NCI-H2029 treated with DMSO at 0.1 percent for 48 hours (cell line): ENCODE results near the gene NPAS2.

Source experiments
- DNase-seq: peaks from one replicate; lab custom pipeline; 2025; lab: John Stamatoyannopoulos, UW

Gene NPAS2

GRCh38 chr2:100991404-100991773 lies 171.4 kb downstream of the NPAS2 start:
- DNase-seq = no peak

GRCh38 chr2:100992262-100992661 lies 172.3 kb downstream of the NPAS2 start:
- DNase-seq = no peak

GRCh38 chr2:100993294-100993693 lies 173.4 kb downstream of the NPAS2 start:
- no peak for DNase-seq

- DNase-seq = no peak
These were observed 175.6 kb downstream of the NPAS2 start for GRCh38 chr2:100995309-100996075.

GRCh38 chr2:100997509-100998234 lies 177.7 kb downstream of the NPAS2 start:
- DNase-seq = no peak

GRCh38 chr2:100998235-100998573 lies 178.3 kb downstream of the NPAS2 start:
- DNase-seq = no peak

GRCh38 chr2:100999995-101000394 lies 180.1 kb downstream of the NPAS2 start:
- DNase-seq = no peak

GRCh38 chr2:101001691-101002561 lies 182.0 kb downstream of the NPAS2 start, which contains the start of gene RPL31:
TSS of gene RPL31 (plus strand) at chr2:101002289. CDS start at chr2:101002702, 413 bp downstream.
- peak; percentile 89 for DNase-seq

GRCh38 chr2:101002562-101003277 lies 182.8 kb downstream of the NPAS2 start:
- DNase-seq = no peak

GRCh38 chr2:101003278-101003775 lies 183.4 kb downstream of the NPAS2 start:
- no peak for DNase-seq

- no peak for DNase-seq
These were observed 184.8 kb downstream of the NPAS2 start for GRCh38 chr2:101004620-101005325.

GRCh38 chr2:101006065-101006715 lies 186.3 kb downstream of the NPAS2 start:
- no peak for DNase-seq

- no peak for DNase-seq
These were observed 187.7 kb downstream of the NPAS2 start for GRCh38 chr2:101007415-101008345.

- DNase-seq = no peak
These were observed 191.2 kb downstream of the NPAS2 start for GRCh38 chr2:101011152-101011551.

- DNase-seq = no peak
These were observed 192.2 kb downstream of the NPAS2 start for GRCh38 chr2:101012054-101012705.

GRCh38 chr2:101012706-101013181 lies 192.8 kb downstream of the NPAS2 start:
- no peak for DNase-seq

- DNase-seq = no peak
These were observed 194.4 kb downstream of the NPAS2 start for GRCh38 chr2:101014264-101014857.

- DNase-seq = no peak
These were observed 197.4 kb downstream of the NPAS2 start for GRCh38 chr2:101017371-101017770.
